Skin epidermis (tissue), 12 donors: ENCODE data around the gene MCL1.
"Not testable (repeated sequence)": the region's sequence is repeated elsewhere in the genome, so short reads cannot be mapped to it uniquely, and the experiment has no call there.

Source experiments
- H3K27ac ChIP-seq, 21 experiments: fragments of 200-600 bp; sonication (generic) in 11 of 21; one replicate each; pipeline ENCODE4 v1.5.0; 2020; ENCODE audit warnings: mild to moderate bottlenecking in 3 of 21, inconsistent platforms in 2 of 21, moderate library complexity in 2 of 21
- H3K4me3 ChIP-seq, 7 experiments: fragments of 200-600 bp; sonication (generic) in 2 of 7; one replicate each; pipeline ENCODE4 v1.5.0; 2020; ENCODE audit warnings: inconsistent platforms in 2 of 7, mild to moderate bottlenecking in 2 of 7, moderate library complexity in 1 of 7

MCL1 gene

DNA sequence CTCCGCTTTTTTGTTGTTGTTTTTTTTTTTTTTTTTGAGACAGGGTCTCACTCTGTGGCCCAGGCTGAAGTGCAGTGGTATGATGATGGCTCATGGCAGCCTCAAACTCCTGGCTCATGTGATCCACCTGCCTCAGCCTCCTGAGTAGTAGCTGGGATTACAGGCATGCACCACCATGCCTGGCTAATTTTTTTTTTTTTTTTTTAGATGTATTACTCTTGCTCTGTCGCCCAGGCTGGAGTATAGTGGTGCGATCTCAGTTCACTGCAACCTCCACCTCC, 26.0 kb upstream of the MCL1 start:
- not testable (repeated sequence) for H3K4me3 ChIP-seq
- H3K27ac ChIP-seq = peak overlapping the region in 13 of 21 experiments; percentile 20 to 93 (median 78)

GRCh38 chr1:150604226-150604588, 24.8 kb upstream of the MCL1 start:
- Histone ChIP-seq H3K4me3 (no peak overlapping the region), H3K27ac (peak overlapping the region; percentile 20 to 93 (median 76))

- no peak overlapping the region for H3K4me3 ChIP-seq
- peak overlapping the region in 12 of 21 experiments; percentile 24 to 93 (median 77) for H3K27ac ChIP-seq
These were observed 24.3 kb upstream of the MCL1 start for GRCh38 chr1:150603711-150604110.

GRCh38 chr1:150602372-150602771, 23.0 kb upstream of the MCL1 start:
- not testable (repeated sequence) for H3K27ac ChIP-seq, H3K4me3 ChIP-seq

- Histone ChIP-seq H3K4me3 (no peak overlapping the region), H3K27ac (no peak overlapping the region)
These were observed 22.1 kb upstream of the MCL1 start for GRCh38 chr1:150601540-150601939.

GRCh38 chr1:150598346-150598745, 18.9 kb upstream of the MCL1 start:
- H3K27ac ChIP-seq, H3K4me3 ChIP-seq: not testable (repeated sequence)

- H3K4me3 ChIP-seq = no peak overlapping the region
- no peak overlapping the region for H3K27ac ChIP-seq
These were observed 17.6 kb upstream of the MCL1 start for GRCh38 chr1:150596976-150597375.

DNA sequence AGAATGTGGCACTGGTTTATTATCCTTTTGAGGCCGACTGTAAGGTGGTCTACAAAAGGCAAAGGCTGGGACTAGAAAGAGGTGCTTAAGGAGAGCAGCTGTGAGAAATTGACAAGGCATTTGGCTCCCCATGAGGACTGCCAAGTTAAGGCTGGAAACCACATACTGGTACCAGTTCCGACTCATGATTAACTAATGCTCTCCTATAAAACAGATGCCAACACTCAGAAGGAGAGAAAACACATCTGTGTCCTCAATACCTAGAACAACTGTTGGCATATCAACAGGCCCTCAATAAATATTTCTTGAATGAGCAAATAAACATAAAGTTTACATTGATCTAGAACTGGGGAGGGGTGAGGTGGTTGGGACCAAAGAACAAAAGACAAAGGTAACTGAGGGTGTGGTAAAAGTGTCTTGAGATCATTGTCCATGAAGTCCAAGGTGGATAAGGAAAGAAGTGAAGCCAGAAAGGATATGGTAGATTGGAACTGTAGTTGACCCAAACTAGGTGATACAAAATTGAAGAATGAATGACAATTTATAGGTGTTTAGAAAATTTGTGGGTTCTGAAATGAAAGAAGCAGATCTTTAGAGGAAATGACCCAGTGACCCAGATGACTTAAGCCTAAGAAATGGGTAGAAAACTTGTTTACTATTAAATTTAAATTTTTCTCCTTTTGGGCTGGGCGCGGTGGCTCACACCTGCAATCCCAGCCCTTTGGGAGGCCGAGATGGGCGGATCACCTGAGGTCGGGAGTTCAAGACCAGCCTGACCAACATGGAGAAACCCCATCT, 16.9 kb upstream of the MCL1 start:
- no peak overlapping the region for H3K27ac ChIP-seq
- no peak overlapping the region for H3K4me3 ChIP-seq

- peak overlapping the region in 1 of 21 experiments; percentile 46 for H3K27ac ChIP-seq
- H3K4me3 ChIP-seq = no peak overlapping the region
These were observed 3.0 kb upstream of the MCL1 start for GRCh38 chr1:150582371-150582770.

DNA sequence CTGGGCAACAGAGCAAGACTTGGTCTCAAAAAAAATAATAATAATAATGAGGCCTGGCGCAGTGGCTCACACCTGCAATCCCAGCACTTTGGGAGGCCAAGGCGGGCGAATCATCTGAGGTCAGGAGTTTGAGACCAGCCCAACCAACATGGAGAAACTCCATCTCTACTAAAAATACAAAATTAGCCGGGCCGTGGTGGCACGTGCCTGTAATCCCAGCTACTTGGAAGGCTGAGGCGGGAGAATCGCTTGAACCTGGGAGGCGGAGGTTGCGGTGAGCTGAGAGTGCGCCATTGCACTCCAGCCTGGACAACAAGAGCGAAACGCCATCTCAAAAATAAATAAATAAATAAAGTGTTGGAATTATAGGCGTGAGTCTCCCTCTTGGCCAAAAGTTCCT, 2.6 kb upstream of the MCL1 start:
- H3K27ac ChIP-seq = peak overlapping the region in 1 of 21 experiments; percentile 46
- H3K4me3 ChIP-seq = not testable (repeated sequence)

- H3K4me3 ChIP-seq = not testable (repeated sequence)
- peak overlapping the region in 3 of 21 experiments; percentile 2 to 25 (median 11) for H3K27ac ChIP-seq
These were observed 2.0 kb upstream of the MCL1 start for GRCh38 chr1:150581437-150581836.

DNA sequence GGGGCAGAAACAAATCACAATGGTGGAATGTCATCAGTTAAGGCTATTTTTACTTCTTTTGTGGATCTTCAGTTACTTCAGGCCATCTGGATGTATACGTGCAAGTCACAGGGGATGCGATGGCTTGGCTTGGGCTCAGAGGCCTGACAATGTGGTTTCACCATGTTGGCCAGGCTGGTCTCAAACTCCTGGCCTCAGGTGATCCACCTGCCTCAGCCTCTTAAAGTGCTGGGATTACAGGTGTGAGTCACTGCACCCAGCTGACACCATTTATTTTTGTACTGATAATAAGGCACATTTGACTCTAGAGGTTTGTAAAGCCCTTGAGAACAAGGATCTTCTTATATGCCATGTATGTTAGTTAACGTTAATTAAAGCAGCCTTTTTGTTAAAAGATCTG, 1.6 kb upstream of the MCL1 start:
- not testable (repeated sequence) for H3K4me3 ChIP-seq
- peak overlapping the region in 3 of 21 experiments; percentile 2 to 25 (median 11) for H3K27ac ChIP-seq

DNA sequence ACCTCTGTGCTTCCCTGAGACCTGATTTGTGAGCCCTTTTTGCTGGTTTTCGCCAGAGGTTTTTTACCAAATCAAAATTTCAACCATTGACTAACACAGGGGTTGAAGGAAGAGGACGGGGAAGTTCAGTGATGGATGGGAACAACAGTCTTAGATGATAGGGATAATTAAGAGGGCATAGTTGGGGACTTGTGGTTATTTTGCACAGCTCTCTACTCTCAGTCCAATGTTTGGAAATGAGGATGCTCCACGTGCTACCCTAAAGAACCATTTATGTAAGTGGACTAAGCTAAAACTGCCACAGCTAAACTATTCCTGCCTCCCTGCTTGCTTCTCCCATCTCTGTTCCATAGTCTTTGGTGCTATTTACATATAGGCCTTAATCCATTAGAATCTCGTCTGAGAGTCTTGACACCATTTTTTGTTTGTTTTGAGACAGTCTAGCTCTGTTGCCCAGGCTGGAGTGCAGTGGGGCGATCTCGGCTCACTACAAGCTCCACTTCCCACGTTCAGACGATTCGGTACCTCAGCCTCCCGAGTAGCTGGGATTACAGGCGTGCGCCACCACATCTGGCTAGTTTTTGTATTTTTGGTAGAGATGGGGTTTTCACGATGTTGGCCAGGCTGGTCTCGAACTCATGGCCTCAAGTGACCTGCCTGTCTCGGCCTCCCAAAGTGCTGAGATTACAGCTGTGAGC, 684 bp upstream of the MCL1 start:
- Histone ChIP-seq H3K4me3 (peak overlapping the region; percentile 59 to 97 (median 82)), H3K27ac (peak overlapping the region; percentile 51 to 100 (median 100))

DNA sequence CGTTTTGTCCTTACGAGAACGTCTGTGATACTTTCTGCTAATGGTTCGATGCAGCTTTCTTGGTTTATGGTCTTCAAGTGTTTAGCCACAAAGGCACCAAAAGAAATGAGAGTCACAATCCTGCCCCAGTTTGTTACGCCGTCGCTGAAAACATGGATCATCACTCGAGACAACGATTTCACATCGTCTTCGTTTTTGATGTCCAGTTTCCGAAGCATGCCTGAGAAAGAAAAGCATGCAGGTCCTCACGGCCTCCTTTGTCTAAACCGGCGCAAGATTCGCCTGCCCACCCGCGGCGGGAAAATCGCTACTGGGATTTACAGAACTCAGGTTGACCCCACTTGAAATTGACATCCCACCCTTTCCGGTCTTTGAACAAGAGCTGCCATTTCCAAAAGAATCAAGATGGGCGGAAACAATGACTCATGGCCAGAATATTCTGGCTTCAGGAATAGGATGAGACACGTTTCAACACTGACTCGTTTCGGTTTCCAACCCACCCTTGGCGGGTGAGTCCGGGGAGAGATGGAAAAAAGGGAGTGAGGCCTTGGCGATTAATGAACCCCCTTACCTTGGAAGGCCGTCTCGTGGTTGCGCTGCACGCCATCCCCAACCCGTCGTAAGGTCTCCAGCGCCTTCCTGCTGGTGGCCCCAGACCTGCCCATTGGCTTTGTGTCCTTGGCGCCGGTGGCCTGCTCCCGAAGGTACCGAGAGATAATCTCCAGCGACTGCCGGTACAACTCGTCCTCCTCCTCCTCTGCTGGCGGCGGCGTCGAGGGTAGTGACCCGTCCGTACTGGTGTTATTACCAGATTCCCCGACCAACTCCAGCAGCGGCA, 919 bp downstream of the MCL1 start:
- peak overlapping the region; percentile 95 to 100 (median 100) for H3K27ac ChIP-seq

GRCh38 chr1:150577557-150578271, 1.7 kb downstream of the MCL1 start:
- H3K4me3 ChIP-seq = peak overlapping the region; percentile 59 to 97 (median 82)
- peak overlapping the region; percentile 95 to 100 (median 100) for H3K27ac ChIP-seq

More for the DNA sequence above, 919 bp downstream of the MCL1 start:
- peak overlapping the region; percentile 59 to 97 (median 82) for H3K4me3 ChIP-seq

DNA sequence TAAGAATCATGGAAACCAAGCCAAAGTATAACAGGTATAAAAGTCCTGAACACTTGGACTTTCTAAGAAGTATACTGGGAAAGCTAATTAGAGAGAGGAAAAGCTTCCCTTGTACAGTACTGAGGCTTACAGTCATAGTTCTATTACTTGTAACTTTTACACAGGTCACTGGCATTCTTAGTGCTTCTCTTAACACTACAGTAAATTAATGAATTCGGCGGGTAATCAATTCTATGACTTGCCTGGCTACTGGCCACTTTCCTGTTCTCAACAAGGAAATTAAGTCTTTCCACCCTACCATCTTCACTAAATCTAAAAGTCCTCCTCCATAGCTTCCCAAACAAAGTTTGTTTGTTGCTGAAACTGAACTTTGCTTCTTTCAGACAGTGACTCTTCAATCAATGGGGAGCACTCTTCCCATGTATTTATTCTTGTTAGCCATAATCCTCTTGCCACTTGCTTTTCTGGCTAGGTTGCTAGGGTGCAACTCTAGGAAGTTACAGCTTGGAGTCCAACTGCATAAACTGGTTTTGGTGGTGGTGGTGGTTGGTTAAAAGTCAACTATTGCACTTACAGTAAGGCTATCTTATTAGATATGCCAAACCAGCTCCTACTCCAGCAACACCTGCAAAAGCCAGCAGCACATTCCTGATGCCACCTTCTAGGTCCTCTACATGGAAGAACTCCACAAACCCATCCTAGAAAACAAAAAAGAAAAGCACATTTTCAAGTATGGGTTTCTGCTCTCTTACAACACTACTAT, 2.4 kb downstream of the MCL1 start:
- H3K4me3 ChIP-seq = peak overlapping the region; percentile 59 to 97 (median 82)

DNA sequence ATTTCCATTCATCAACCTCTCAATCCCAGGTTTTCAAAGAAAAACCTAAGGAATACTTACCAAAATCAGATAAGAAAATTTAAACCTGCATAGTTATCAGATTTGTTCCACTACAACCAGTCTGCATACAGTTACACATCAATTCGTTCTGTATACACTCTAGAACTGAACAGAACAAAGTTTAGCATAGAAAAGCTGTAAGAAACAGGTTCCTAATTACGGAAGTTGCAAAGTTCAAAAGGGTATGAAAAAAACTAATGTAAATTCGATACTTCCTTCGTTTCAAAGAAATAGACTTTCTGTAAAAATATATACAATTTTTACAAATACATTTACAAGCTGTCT, 3.1 kb downstream of the MCL1 start:
- peak overlapping the region; percentile 59 to 97 (median 82) for H3K4me3 ChIP-seq
- H3K27ac ChIP-seq = peak overlapping the region in 18 of 21 experiments; percentile 95 to 100 (median 100)

More for the DNA sequence above, 2.4 kb downstream of the MCL1 start:
- peak overlapping the region; percentile 40 to 100 (median 100) for H3K27ac ChIP-seq

DNA sequence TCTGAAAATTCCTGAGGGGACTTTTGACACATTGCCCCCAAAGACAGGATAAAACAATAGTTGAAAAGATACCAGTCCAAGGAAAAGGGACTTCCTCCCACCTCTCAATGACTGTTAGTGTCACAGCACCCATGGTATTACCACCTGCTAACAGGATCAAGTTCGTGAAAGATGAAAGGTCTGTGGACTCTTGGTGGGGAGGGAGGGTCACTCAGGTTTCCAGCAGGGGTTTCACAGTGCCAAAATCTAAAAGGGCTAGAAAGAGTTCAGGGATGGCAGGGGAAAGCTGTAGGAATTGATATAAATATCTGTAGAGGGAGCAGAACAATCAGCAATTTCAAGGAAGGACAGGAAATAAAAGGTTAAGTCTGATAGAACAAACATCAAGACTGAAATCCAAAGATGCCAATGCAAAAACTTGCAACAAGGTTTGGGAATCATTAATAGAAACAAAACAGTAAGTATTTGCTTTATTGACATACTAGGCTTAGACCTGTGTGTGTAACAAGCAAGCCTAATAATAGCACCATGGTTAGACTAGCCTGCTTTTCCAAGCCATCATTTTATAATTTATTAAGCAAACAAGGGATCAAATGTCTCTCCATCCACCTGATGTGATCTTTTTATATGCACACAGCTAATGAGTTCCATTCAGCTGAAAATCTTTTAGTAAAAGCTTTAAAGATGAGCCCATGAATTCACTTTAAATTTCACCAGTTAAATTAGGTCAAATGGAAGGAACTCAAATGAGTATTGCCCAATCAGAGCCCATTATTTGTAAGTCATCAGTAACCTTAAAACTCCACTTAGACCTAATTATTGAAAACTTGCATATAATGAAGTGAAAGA, 3.7 kb downstream of the MCL1 start:
- Histone ChIP-seq H3K27ac (peak overlapping the region in 17 of 21 experiments; percentile 18 to 100 (median 100)), H3K4me3 (peak overlapping the region; percentile 59 to 97 (median 82))
